H1 (cell line): ENCODE data around the gene HCK. TPM values are rescaled to one million over a fixed set of nuclear protein-coding genes. Genes with fewer than 3 reads are reported as not detected.

Source experiments
- CTCF ChIA-PET: fragments of 300-600 bp; sonication (Branson Sonifier 250); formaldehyde crosslinking; loops from one replicate; lab custom pipeline; 2021; ENCODE audit not compliant: partially characterized antibody; lab: Charles Lee
- POLR2A ChIA-PET: fragments of 300-600 bp; sonication (Branson Sonifier 250); formaldehyde crosslinking; loops from one replicate; lab custom pipeline; 2021; ENCODE audit warnings: inconsistent platforms; ENCODE audit not compliant: partially characterized antibody; lab: Charles Lee
- DNase-seq, 2 experiments: peaks; one replicate each; pipeline versions ENCODE4 v3.0.0 to v3.0.0-alpha.2; 2010 to 2022; ENCODE audit warnings: low spot score in 2 of 2, low read depth in 1 of 2, mixed read lengths in 1 of 2
- FAIRE-seq: peaks from 2 replicates; lab custom pipeline; 2011; peaks lifted over from hg19 to GRCh38; lab: Jason Lieb, UNC
- H2AFZ ChIP-seq: 2 replicates; pipeline ENCODE4 v1.8.1; 2012; ENCODE audit warnings: low read length, inconsistent platforms
- H2AK5ac ChIP-seq: 2 replicates; pipeline ENCODE4 v1.6.1; 2013; ENCODE audit warnings: low read depth, low read length
- H2BK120ac ChIP-seq: replicated peaks from 2 replicates; pipeline ENCODE3; 2013; ENCODE audit warnings: low read depth, low read length, inconsistent platforms
- H2BK12ac ChIP-seq: 2 replicates; pipeline ENCODE4 v1.6.1; 2013; ENCODE audit warnings: low read depth, low read length
- H2BK15ac ChIP-seq: 2 replicates; pipeline ENCODE4 v1.6.1; 2013; ENCODE audit warnings: low read length
- H2BK20ac ChIP-seq: 2 replicates; pipeline ENCODE4 v1.6.1; 2013; ENCODE audit warnings: low read length
- H2BK5ac ChIP-seq: 2 replicates; pipeline ENCODE4 v1.6.1; 2013; ENCODE audit warnings: low read depth, low read length
- H3K14ac ChIP-seq: 2 replicates; pipeline ENCODE4 v1.6.1; 2013; ENCODE audit warnings: inconsistent platforms; ENCODE audit not compliant: insufficient read length
- H3K18ac ChIP-seq: 2 replicates; pipeline ENCODE4 v1.6.1; 2013; ENCODE audit warnings: low read length; ENCODE audit errors: extremely low read depth
- H3K23ac ChIP-seq: 2 replicates; pipeline ENCODE4 v1.6.1; 2013; ENCODE audit warnings: inconsistent platforms; ENCODE audit not compliant: insufficient read length
- H3K23me2 ChIP-seq: 2 replicates; pipeline ENCODE4 v1.6.1; 2013; ENCODE audit warnings: low read depth, low read length
- H3K27ac ChIP-seq: 2 replicates; pipeline ENCODE4 v1.6.1; 2011; ENCODE audit warnings: low read depth, low read length, inconsistent platforms
- H3K27me3 ChIP-seq, 4 experiments: replicated peaks in 1 of 4; 1 replicate in 1 of 4; 2 replicates in 3 of 4; pipeline versions ENCODE4 v1.6.1 to v1.8.1; 2011 to 2013; ENCODE audit warnings: low read length in 3 of 4, mild to moderate bottlenecking in 3 of 4, inconsistent platforms in 2 of 4, mixed read lengths in 2 of 4, moderate library complexity in 1 of 4; ENCODE audit not compliant: control insufficient read depth in 3 of 4, insufficient read depth in 3 of 4; ENCODE audit errors: extremely low read depth in 1 of 4
- H3K36me3 ChIP-seq, 4 experiments: 2 replicates each; pipeline versions ENCODE4 v1.6.1 to v1.8.1; 2011 to 2013; ENCODE audit warnings: mild to moderate bottlenecking in 4 of 4, low read length in 3 of 4, moderate library complexity in 2 of 4, control low read depth in 1 of 4, inconsistent platforms in 1 of 4; ENCODE audit not compliant: insufficient read depth in 4 of 4, control insufficient read depth in 2 of 4
- H3K4ac ChIP-seq: replicated peaks from 2 replicates; pipeline ENCODE3; 2013; ENCODE audit warnings: low read length, low read depth, mixed read lengths, inconsistent platforms; ENCODE audit not compliant: insufficient read length
- H3K4me1 ChIP-seq, 4 experiments: replicated peaks in 1 of 4; 1 replicate in 1 of 4; 2 replicates in 3 of 4; pipeline versions ENCODE4 v1.6.1 to v1.8.1; 2011 to 2013; ENCODE audit warnings: low read length in 3 of 4, inconsistent platforms in 2 of 4, mixed read lengths in 1 of 4; ENCODE audit not compliant: insufficient read depth in 4 of 4, control insufficient read depth in 3 of 4
- H3K4me2 ChIP-seq, 2 experiments: 2 replicates each; pipeline versions ENCODE4 v1.6.1 to v1.8.1; 2011 to 2013; ENCODE audit warnings: low read depth in 2 of 2, low read length in 2 of 2, control low read depth in 1 of 2, inconsistent platforms in 1 of 2, mild to moderate bottlenecking in 1 of 2; ENCODE audit not compliant: insufficient read depth in 1 of 2
- H3K4me3 ChIP-seq, 4 experiments: fragments of 200-600, 300-600 bp in 1 of 4; sonication (generic), shearing (Covaris generic), sonication (Bioruptor Twin) in 1 of 4; 2 replicates each; pipeline versions ENCODE4 v1.5.1 to v1.8.1; 2011 to 2016; ENCODE audit warnings: low read length in 4 of 4, low read depth in 3 of 4, control low read depth in 2 of 4, inconsistent platforms in 2 of 4, mild to moderate bottlenecking in 2 of 4, mixed read lengths in 1 of 4, moderate library complexity in 1 of 4; ENCODE audit not compliant: insufficient read depth in 2 of 4; ENCODE audit errors: extremely low read depth in 1 of 4
- H3K56ac ChIP-seq: replicated peaks from 2 replicates; pipeline ENCODE3; 2013; ENCODE audit warnings: low read depth, mild to moderate bottlenecking, mixed read lengths, low read length, inconsistent platforms; ENCODE audit not compliant: insufficient read length
- H3K79me1 ChIP-seq: 2 replicates; pipeline ENCODE4 v1.6.1; 2013; ENCODE audit warnings: low read depth, low read length, control low read depth
- H3K79me2 ChIP-seq, 2 experiments: 2 replicates each; pipeline versions ENCODE4 v1.6.1 to v1.8.1; 2012 to 2013; ENCODE audit warnings: low read length in 2 of 2, mild to moderate bottlenecking in 2 of 2, inconsistent platforms in 1 of 2; ENCODE audit not compliant: insufficient read depth in 2 of 2, control insufficient read depth in 1 of 2
- H3K9ac ChIP-seq, 4 experiments: replicated peaks in 1 of 4; 1 replicate in 1 of 4; 2 replicates in 3 of 4; pipeline versions ENCODE4 v1.6.1 to v1.8.1; 2011 to 2013; ENCODE audit warnings: low read depth in 3 of 4, low read length in 3 of 4, control low read depth in 2 of 4, mild to moderate bottlenecking in 2 of 4, moderate library complexity in 2 of 4, inconsistent platforms in 1 of 4; ENCODE audit errors: extremely low read depth in 1 of 4
- H3K9me3 ChIP-seq, 2 experiments: 2 replicates each; pipeline versions ENCODE4 v1.6.1 to v1.8.1; 2012 to 2013; ENCODE audit warnings: mild to moderate bottlenecking in 2 of 2, moderate library complexity in 2 of 2, control low read depth in 1 of 2, inconsistent platforms in 1 of 2, low read depth in 1 of 2, low read length in 1 of 2, mixed read lengths in 1 of 2; ENCODE audit not compliant: insufficient read depth in 2 of 2
- H4K20me1 ChIP-seq, 2 experiments: replicated peaks in 1 of 2; 2 replicates each; pipeline versions ENCODE3 to v1.8.1; 2011 to 2013; ENCODE audit warnings: inconsistent platforms in 2 of 2, low read length in 2 of 2, mild to moderate bottlenecking in 1 of 2; ENCODE audit not compliant: insufficient read depth in 2 of 2, control insufficient read depth in 1 of 2
- H4K5ac ChIP-seq: 2 replicates; pipeline ENCODE4 v1.6.1; 2013; ENCODE audit warnings: low read length, low read depth, mixed read lengths, inconsistent platforms; ENCODE audit not compliant: insufficient read length
- H4K8ac ChIP-seq: 2 replicates; pipeline ENCODE4 v1.8.0; 2013; ENCODE audit warnings: mild to moderate bottlenecking, moderate library complexity, low read length, inconsistent platforms; ENCODE audit not compliant: insufficient read depth; ENCODE audit errors: extremely low read depth
- H4K91ac ChIP-seq: replicated peaks from 2 replicates; pipeline ENCODE3; 2013; ENCODE audit warnings: low read length, mixed read lengths, inconsistent platforms; ENCODE audit not compliant: insufficient read length
- CEBPB ChIP-seq: IDR thresholded peaks from 2 replicates; pipeline ENCODE4 v1.6.1; 2012; ENCODE audit warnings: low read depth, low read length
- CHD1 ChIP-seq: IDR thresholded peaks from 2 replicates; pipeline ENCODE4 v1.6.1; 2012; ENCODE audit warnings: low read depth, low read length, improper control_type of control experiment
- HDAC6 ChIP-seq: IDR thresholded peaks from one replicate; pipeline ENCODE4 v1.7.1; 2012; ENCODE audit warnings: low read depth, mild to moderate bottlenecking, inconsistent platforms, low read length, moderate library complexity
- KDM1A ChIP-seq: fragments of 200-600, 300-600 bp; sonication (generic); IDR thresholded peaks from 2 replicates; pipeline ENCODE4 v1.7.1; 2016; ENCODE audit warnings: mild to moderate bottlenecking, low read length, borderline replicate concordance
- NANOG ChIP-seq: IDR thresholded peaks from 2 replicates; pipeline ENCODE4 v1.6.1; 2011; ENCODE audit warnings: low read length, low read depth, mild to moderate bottlenecking, inconsistent platforms; ENCODE audit not compliant: insufficient read depth, poor library complexity, severe bottlenecking
- PHF8 ChIP-seq: fragments of 200-600 bp; sonication (generic); conservative IDR thresholded peaks from 2 replicates; pipeline ENCODE4 v1.7.1; 2012; ENCODE audit warnings: low read depth, mild to moderate bottlenecking, inconsistent platforms, low read length, moderate library complexity
- RFX5 ChIP-seq: IDR thresholded peaks from 2 replicates; pipeline ENCODE4 v1.6.1; 2011; ENCODE audit warnings: low read depth, low read length, improper control_type of control experiment, borderline replicate concordance
- SIX5 ChIP-seq: IDR thresholded peaks from 2 replicates; pipeline ENCODE4 v1.6.1; 2011; ENCODE audit warnings: mild to moderate bottlenecking, low read depth, low read length
- SP2 ChIP-seq: IDR thresholded peaks from 2 replicates; pipeline ENCODE4 v1.6.1; 2012; ENCODE audit warnings: mild to moderate bottlenecking, low read length, inconsistent platforms
- SRF ChIP-seq: IDR thresholded peaks from 2 replicates; pipeline ENCODE4 v1.6.1; 2011; ENCODE audit warnings: mild to moderate bottlenecking, low read depth, low read length, moderate library complexity
- TEAD4 ChIP-seq: IDR thresholded peaks from 2 replicates; pipeline ENCODE4 v1.6.1; 2012; ENCODE audit warnings: low read depth, low read length, inconsistent platforms, mixed read lengths
- YY1 ChIP-seq: IDR thresholded peaks from 2 replicates; pipeline ENCODE4 v1.6.1; 2011; ENCODE audit warnings: low read depth, mild to moderate bottlenecking, low read length
- WGBS, 2 experiments: shearing (Covaris generic) in 1 of 2; methylation state at CpG; one replicate each; pipeline versions ENCODE4 v1.1.6 to v1.1.7; 2013 to 2015; ENCODE audit warnings: low lambda C conversion rate in 2 of 2, mixed read lengths in 2 of 2, inconsistent platforms in 1 of 2, low coverage in 1 of 2, missing lambda C conversion rate in 1 of 2; ENCODE audit not compliant: insufficient replicate concordance in 2 of 2, insufficient coverage in 1 of 2, insufficient read length in 1 of 2; ENCODE audit errors: extremely low coverage in 1 of 2, missing lambda C conversion rate in 1 of 2; 5-methylcytosine and 5-hydroxymethylcytosine counted together
- polyA plus RNA-seq, 7 experiments: library from polyadenylated mRNA; depleted of rRNA in 3 of 7; stranded (reverse) in 5 of 7; unstranded in 2 of 7; fragments of >200 nt in 5 of 7; fragments of 200-250 nt in 2 of 7; gene quantifications; 1 replicate in 5 of 7; 2 replicates in 1 of 7; 4 replicates in 1 of 7; pipeline versions ENCODE4 v1.2.1 to v1.2.3, GENCODE V29; 2011 to 2013; ENCODE audit warnings: missing spikeins in 2 of 7, mixed read lengths in 2 of 7
- total RNA-seq: library from RNA; stranded (reverse); fragmentation: NEBNext Ultra II Directional; extraction: Animal tissue kit (Norgen Biotek cat#: 25700); gene quantifications from 2 replicates; pipeline ENCODE4 v1.2.1, GENCODE V29; 2021

HCK gene
- total and polyA plus RNA-seq, 2 of the 8 experiments (the other 6 are each of a cell fraction or from before 2014, with no cell fraction given), result 0.37 to 4.3 TPM

DNA sequence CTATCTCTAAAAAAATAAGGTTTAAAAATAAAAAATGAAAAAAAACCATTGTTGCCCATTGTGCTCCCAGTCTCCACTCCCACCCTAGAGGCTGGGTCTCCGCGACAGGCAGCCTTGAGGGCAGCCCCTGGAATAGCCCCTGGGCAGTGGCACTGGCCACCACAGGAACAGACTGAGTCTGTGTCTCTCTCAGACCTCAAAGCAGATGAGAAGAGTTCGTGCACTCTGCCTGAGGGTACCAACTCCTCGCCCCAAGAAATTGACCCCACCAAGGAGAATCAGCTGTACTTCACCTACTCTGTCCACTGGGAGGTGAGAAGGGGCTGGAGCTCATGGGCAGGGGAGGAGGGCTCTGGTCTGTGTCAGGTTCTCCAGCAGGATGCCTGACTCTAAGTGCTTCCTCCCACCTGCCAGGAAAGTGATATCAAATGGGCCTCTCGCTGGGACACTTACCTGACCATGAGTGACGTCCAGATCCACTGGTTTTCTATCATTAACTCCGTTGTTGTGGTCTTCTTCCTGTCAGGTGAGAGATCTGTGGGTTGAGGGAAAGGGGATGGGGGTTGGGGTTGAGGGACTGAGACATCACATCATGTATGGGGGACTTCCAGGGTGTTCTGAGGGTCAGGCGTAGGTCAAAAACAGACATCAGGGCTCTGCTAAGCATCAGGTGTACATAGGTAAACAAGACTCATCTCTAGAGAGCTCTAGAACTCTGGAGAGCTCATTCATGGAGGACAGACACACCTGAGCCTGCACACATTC is 93.0 kb downstream of the HCK start:
- no peak overlapping the region for H2BK15ac ChIP-seq
- TF ChIP-seq PHF8 (no peak), KDM1A (no peak), TEAD4 (no peak), SIX5 (no peak), CHD1 (no peak), YY1 (no peak), NANOG (no peak), HDAC6 (no peak), SRF (no peak), RFX5 (no peak), CEBPB (no peak), SP2 (no peak)
- DNase-seq, result no peak
- no peak overlapping the region for H4K8ac ChIP-seq
- H3K4me1 ChIP-seq, result no peaks in the 10 kb centered on the region
- no peak overlapping the region for H2BK12ac ChIP-seq
- H3K4me2 ChIP-seq, result no peak overlapping the region
- no peak overlapping the region for H2BK5ac ChIP-seq
- no peak overlapping the region for H3K23ac ChIP-seq
- H3K56ac ChIP-seq, result no peak overlapping the region
- no peaks in the 10 kb centered on the region for H3K23me2 ChIP-seq
- H2AK5ac ChIP-seq, result no peak overlapping the region
- no peaks in the 10 kb centered on the region for H3K79me1 ChIP-seq
- H2BK20ac ChIP-seq, result no peak overlapping the region
- WGBS, 2 experiments, result 87% methylated on average over 8 of the region's 8 CpGs; no CpG with 5 or more reads in 1 of the 2 experiments
- no peak overlapping the region for H4K91ac ChIP-seq
- ChIA-PET POLR2A (no interaction called here), CTCF (interaction anchor here (0.6 kb wide), 1 partner anchor 10 kb away, joined by 3 read pairs; no protein-coding TSS in a partner anchor)
- H3K27me3 ChIP-seq, result no peaks in the 10 kb centered on the region; a peak in 1 of 7 replicates
- H3K18ac ChIP-seq, result no peak overlapping the region
- peaks cover under 1 to 1% of the 10 kb centered on the region in 2 experiments for H4K20me1 ChIP-seq
- no peak overlapping the region for H3K9ac ChIP-seq
- no peak for FAIRE-seq
- H3K14ac ChIP-seq, result no peak overlapping the region
- H3K36me3 ChIP-seq, result peaks cover 54 to 68% (median 64%) of the 10 kb centered on the region in 4 experiments
- no peak overlapping the region for H3K4me3 ChIP-seq
- no peak overlapping the region for H3K27ac ChIP-seq
- no peaks in the 10 kb centered on the region for H3K79me2 ChIP-seq
- H3K9me3 ChIP-seq, result no peaks in the 10 kb centered on the region
- H4K5ac ChIP-seq, result no peak overlapping the region
- H3K4ac ChIP-seq, result no peak overlapping the region
- H2BK120ac ChIP-seq, result no peak overlapping the region
- no peak overlapping the region for H2AFZ ChIP-seq
